HG02938 (cell line): ENCODE measurements around the gene FARS2.
"Not testable (repeated sequence)": the region's sequence is repeated elsewhere in the genome, so short reads cannot be mapped to it uniquely, and the experiment has no call there.

ENCODE experiments used
- ATAC-seq: cut with Tn5 transposase; IDR thresholded peaks from one replicate; pipeline ENCODE4 v1.9.1; 2021; ENCODE audit warnings: mild to moderate bottlenecking, moderate library complexity; ENCODE audit not compliant: unreplicated experiment

Gene FARS2

DNA sequence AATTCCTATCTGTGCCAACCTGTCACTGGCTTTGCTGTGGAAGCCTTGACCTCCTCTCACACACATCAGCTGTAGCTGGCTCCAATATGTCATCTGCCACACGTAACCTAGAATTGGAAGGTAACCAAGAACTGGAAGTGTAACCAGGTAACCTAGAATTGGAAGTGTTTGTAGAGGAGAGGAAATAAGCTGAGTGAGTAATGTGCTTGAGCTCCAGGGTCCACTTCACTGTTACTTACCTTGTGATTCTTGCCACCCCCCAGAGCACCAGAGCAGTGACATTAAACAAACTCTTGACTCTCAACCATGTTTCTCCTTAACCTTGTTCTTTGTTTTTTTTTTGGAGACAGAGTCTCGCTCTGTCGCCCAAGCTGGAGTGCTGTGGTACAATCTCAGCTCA lies 394.9 kb downstream of the FARS2 start:
- ATAC-seq, result no peak

DNA sequence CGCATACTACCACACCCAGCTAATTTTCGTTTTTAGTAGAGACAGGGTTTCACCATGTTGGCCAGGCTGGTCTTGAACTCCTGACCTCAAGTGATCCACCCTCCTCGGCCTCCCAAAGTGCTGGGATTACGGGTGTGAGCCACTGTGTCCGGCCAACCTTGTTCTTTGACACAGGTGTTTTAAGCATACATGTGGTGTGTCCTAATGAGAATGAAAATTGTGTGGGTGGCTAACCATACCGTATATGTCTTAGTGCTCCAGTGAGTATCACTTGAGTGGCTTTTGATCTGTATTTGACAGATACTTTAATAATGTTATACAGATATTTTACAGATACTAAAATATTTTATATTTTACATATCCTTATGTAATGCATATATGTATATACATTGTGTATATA lies 395.4 kb downstream of the FARS2 start:
- ATAC-seq, result not testable (repeated sequence)

DNA sequence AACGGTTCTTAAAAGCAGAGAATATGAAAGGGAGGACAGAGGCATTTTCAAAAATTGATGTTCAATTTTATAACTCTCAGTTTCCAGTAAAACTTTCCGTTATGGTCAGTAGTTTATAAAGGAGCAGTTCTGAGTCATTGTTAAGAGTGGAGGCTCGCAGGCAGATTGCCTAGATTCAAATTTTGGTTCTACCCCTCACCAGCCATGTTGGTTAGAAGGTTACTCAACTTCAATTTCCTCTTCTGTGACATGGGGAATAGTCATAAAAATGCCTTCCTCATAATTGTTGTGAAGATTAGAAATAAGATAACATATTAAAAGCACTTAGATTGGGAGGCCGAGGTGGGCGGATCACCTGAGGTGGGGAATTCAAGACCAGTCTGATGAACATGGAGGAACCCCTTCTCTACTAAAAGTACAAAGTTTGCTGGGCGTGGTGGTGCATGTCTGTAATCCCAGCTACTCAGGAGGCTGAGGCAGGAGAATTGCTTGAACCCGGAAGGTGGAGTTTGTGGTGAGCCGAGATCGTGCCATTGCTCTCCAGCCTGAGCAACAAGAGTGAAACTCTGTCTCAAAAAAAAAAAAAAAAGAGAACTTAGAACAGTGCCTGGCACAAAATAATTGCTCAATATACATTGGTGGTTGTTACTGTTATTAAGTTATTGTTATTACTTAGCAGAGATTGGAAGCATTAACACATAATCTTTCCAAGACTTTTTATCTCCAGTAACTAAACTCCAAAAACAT lies 396.5 kb downstream of the FARS2 start:
- ATAC-seq, result no peak

DNA sequence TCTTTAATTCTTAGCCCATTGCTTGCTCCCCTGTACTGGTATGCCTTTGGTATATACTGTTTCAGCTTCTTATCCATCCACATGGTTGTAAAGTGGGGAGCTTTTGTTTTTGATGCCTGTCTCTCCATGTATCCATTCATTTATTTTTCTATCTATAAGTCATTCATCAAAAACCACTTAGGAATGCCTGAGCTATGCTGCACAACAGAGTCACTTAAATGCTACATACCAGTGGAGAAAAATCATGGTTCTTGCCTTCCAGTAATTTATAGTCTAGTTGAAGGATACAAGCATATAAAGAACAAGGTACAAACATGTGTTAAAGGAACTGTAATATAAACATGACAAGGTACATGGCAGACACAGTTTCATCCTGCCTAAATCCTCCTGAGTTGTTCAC lies 398.2 kb downstream of the FARS2 start:
- ATAC-seq, result no peak

DNA sequence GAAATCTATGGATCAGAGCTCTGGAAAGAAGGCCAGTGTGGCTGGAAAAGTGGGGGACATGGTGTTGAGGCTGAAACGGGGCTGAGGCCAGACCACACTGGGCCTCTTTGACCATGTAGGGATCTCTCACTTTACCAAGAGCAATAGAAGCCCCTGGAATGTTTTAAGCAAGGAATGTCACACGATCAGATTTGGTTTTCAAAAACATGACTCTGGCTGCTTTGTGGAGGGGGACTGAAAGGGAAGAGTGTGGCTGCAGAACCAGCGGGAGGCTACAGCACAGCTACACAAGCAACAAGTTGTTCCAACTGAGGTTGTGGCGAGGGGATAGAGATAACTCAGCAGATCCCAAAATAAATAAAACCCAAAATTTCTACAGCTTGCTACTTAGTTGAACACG lies 399.5 kb downstream of the FARS2 start:
- no peak for ATAC-seq

DNA sequence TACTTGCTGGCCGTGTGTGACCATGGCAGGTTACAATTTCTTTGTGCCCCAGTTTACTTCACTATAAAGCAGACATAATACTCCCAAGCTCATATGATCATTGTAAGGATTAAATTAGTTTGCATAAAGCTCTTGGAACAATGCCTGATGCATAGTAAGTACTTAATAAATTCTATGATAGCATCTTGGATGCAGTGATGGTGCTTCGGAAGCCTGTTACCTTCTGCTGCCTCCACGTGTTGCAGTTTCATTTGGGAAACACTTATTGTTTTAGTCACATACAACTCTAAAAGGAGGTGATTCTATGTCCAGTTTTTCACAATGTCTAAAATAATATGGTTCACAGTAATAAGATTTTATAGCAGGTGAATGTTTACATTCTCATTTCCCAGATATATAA lies 401.5 kb downstream of the FARS2 start:
- no peak for ATAC-seq

DNA sequence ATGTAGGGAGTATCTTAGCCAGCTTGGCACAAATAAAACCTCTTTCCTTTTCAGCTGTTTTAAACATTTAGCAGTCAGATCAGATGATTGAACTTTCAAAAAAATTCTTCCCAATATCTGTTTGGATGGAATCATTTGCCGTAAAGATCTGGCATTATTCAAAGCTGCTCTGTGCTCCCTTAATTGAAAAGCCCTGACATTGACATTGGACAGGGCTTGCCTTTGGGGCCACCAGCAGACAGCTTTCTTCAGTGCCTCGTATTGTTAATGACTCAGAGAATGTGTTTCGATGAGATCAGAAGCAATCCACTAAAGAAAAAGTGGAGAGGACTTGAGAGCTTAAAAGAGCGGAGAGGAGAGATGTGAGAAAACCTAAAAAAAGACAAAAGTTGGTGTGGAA lies 401.9 kb downstream of the FARS2 start:
- no peak for ATAC-seq

DNA sequence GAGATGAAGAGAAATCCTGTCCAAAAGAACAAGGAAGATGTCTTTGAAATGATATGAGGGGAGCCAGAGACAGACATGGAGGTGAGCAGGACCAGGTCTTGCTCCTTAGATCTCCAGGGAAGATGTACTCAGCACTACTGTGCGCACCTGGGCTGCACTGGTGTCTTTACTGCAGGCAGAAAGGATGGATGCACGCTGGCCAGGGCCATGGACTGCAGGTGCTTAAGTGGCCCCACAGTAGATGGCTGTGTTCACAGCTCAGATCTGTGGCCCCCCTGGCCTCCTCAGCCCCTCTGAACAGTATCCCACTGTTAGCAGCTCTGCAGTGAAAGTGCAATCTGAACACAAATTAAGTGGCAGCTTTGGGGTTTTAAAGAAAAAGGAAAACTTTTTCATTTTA lies 402.4 kb downstream of the FARS2 start:
- no peak for ATAC-seq

DNA sequence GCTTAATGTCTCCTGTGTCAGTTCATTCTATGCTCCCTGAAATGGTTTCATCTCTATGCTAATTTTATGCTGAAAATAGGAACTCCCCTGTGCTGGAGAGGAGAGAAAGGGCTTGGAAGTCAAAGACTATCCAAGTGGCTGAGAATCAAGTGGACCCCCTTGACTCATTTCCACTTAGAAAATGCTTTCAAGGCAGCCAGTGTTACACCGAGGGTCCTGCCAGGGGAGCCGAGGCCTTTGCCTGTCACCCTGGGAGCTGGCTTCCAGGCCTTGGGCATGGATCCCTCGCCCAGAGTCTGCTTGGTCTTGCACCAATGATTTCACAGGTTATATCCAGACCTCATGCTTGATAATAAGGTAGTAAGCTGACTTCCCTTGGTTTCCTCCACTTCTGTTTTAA lies 402.8 kb downstream of the FARS2 start:
- no peak for ATAC-seq

DNA sequence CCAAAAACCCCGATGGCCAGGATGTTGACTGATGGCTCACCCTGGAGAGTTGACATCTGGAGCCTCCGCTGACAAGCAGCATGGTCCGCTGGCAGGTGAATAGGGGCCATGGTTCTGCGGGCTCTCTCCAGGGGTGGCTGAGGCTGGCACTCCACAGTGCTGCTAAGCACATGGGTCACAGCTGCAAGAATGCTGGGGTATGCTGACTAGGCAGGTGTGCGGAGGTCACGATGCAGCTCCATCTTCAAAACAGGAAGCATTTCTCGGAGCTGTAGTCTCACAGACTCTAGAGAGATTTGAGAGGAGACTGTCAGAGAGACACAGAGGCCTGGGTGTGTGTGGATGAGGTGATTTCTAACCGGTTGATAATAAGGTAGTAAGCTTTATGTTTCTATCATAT lies 403.9 kb downstream of the FARS2 start:
- no peak for ATAC-seq

DNA sequence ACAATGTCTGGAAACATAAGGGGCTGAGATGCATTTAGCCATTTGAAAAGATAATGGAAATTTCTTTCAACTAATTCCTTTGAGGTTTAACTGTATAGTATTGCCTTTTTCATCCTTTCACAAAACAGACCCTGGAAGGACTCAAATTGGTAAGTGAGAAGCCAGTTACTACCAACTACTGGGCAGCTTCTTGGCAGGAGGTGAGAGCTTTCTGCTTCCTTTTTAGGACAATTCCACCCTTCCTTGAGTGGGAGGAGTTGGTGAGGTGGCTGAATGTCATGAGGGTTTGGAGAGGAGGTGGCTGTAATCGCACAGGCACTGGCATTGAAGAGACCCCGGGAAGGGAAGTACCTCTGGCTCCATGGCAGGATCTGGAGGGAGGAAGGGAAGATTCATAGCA lies 404.4 kb downstream of the FARS2 start:
- no peak for ATAC-seq

DNA sequence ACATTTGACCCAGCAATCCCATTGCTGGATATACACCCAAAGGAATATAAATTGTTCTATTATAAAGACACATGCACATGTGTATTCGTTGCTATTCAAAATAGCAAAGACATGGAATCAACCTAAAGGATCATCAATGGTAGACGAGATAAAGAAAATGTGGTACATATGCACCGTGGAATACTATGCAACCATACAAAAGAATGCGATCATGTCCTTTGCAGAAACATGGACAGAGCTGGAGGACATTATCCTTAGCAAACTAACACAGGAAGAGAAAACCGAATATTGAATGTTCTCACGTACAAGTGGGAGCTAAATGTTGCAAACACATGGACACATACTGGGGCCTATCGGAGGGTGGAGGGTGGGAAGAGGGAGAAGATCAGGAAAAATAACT lies 405.4 kb downstream of the FARS2 start:
- no peak for ATAC-seq

DNA sequence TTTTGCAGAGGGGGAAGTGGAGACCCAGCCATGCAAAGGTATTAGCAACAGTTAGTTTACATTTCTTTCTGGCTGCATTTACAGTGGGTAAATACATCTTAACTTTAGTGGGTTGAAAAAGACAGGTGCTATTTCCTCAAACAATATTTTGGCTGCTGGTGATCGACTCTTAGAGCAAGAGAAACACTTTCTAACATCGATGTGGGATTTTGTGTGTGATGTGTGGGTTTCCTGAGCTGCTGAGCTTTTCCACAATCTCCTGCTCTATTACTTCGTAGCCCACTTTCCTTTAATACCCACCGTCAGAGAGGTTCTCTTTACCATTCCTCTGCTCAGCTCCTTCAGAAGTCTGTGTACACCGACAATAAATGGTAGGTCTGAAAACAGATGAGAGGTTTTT lies 406.4 kb downstream of the FARS2 start:
- no peak for ATAC-seq

DNA sequence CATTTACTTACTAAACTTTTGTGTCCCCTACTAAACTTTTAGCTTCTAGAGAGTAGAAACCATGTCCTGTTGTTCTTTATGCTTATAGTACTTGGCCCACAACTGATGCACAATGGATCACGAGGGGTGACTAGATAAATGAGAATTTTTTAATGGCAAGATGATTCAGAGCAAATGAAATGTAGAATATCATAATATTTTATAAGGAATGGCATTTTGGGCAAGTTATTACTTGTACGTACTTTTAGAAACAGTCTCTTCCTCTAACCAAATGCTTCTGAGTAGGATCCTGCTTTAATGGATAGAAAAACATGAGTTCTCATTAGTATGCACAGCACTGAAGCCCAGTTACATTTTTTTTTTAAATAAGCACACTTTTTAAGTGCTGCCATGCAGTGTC lies 409.1 kb downstream of the FARS2 start:
- ATAC-seq, result no peak

DNA sequence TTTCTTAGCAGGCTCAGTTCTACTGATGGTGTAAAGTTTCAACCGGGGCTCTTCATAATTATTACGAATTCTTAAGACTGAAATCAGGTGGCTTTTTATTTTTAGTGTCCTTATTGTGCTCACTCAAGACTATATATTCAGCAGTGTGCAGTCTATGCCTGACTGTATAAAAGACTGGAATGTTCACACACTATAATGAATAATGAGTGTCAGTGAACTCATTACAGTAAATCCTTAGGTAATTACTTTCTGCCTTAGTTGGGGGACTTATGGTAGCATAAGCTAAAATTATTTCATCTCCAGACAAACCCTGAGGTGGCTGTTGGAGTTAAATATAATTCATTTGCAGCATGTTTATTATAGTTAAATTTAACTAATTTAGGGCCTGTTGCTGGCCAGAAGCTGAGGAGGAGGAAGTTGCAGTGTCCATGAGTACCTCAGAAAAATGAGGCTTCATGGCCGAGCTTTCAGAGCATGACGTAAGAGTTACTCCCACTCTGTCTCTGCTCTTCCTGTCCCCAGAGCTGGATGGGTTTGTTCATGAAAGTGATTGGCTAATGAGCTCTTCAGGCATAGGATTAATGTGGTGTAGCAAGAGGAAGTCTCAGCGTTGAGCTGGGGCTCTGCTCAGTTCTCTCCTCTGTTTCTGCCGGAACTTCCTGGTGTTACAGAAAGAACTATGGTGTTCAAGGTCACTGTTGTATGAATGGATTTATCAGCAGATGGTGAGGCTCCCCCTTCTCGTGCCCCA lies 409.7 kb downstream of the FARS2 start:
- ATAC-seq, result no peak

DNA sequence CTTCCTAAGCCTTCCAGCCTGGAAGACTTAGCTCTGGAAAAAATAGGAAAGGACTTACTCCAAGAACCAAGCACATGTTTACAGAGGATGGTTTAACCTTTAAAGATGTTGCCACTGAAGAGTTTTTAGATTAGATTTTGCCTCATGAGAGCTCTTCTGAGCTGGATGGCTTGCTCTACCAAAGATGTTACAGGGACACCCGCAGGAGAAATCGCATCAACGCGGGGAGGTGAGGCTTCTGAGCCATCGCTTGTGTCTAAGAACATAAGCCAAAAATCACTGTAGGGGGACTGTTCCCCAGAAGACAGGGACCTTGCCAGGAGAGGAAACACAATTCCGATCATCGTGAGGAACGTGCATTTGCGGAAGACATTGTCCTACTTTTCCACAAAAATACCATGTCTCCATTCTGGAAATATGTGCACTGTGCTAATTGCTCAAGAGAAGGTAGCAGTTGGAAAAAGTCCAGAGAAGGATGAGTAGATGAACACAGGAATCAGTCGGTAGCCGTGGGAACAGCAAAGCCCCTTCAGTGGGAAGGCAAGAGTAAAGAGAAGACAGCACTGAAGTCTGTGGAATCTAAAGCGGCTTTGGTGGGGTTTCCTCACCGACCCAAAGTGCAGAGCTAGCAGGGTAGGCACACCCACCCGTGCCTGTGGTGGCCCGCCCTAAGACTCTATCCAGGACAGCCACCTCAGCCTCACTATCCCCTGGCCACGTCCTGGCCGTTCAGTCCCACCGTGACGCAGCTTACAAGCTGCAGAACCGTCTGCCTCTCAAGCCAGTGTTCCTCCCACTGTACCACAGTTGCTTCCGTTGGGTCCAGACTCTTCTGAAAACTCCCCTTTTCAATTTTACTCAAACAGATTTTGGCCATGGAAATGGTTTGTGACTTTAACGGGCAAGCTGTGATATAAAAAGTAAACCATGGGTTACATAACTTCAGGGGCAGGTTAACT lies 410.6 kb downstream of the FARS2 start:
- ATAC-seq, result no peak

DNA sequence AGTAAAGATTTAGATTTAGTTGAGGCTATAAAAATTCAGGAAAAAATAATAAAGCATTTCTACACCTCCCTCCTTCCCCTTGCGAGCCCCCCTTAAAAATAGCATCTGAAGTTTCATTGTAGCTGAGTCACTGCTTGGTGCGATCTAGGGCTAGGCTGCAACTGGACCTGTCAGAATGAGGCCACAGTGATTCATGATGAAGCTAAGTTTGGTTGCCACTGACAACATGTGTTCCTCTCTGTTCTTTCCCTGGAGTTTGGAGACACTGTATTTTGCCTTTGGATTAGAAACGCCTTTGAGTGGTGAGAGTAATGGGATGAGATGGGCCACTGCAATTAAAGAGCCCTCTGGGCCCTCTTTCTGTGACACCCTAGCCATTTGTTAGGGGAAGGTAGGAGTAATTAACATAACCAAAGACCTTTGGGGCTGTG lies 411.3 kb downstream of the FARS2 start:
- ATAC-seq, result no peak

DNA sequence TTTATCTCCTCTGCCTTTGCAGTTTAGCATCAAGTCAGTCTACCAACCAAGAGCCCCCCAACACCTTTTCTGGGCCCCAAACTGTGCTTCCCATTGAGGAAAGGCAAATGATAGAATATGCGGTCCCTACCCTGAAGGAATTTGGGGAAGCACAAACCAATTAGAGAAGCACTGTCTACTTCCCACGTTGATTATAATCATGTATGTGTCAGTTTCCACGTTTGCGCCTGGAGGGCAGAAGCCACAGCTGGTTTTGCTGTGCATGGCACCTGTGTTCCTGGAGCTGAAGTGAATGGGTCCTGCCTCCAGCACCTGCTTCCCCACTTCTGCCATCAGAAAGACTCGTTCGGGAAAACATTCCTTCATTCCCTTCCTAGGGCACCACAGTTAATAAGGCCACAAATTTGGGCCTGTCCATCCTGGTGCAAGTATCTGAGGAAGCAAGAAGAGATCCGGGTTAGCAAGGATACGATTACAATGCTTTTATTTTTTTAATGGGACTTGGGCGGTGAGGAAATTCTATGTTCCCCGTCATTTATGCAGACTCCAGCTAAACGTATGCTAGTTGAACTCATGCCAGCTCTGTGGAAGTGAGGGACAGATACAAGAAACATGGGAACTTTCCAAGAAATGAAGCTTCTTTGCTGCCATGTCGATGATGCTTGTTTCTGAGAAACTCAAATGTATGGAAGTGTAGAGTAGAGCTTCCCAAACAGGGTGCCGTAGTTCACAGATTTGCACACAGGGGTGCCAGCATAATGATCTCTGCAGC lies 411.9 kb downstream of the FARS2 start:
- no peak for ATAC-seq

DNA sequence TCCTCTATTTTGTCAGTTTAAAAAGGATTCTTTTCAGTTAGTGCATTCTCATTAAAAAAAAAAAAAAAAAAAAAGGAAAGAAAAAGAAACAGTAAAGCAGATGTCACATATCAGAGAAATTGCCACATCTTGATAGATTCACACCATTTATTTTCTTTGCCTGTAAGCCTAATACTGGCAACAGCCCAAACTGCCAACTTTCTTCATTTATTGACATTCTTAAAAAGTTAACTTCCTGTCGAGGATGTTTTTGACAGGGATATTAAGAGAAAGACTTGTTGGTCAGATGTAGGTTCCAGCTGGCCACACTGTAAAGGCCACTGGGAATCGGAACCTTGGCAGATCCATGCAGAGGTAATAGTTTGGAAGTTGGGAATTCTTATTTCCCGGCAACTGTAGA lies 412.8 kb downstream of the FARS2 start:
- no peak for ATAC-seq

DNA sequence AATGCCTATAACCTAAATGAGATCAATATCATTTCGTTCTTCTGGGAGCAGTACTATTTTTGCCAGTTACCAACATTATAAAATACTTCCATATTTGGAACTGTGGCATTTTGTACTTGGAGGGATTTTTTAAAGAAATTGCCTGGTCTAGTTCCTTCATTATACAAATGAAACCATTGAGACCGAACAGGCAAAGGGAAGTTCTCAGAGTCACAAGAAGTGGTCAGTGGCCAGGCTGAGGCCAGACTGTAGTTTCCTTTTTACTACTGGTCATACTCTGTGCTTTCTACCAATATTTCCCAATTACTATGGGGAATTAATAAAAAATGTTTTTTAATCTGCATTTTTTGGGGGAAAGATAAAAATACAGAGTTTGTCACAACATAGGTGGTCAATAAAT lies 413.4 kb downstream of the FARS2 start:
- ATAC-seq, result no peak

DNA sequence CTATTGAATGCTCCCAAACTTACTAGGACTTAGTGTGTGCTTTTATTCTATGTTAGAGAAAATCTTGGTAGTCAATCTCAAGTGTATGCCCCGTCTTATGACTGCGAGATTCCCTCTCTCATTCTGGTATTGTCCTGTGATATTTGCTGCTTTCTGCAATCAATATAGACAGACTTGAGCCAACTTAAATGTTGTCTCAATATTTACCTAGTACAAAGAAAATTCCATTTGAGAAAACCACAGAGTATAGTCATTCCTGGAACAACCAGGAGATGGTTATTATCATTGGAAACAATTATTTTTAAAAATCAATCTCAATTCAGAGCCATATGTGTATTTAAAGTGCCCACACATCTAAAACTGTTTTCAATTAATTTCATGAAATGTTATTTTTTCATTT lies 415.4 kb downstream of the FARS2 start:
- ATAC-seq, result no peak
